ENCODE measurements around the gene LRFN5.

LRFN5 gene

DNA sequence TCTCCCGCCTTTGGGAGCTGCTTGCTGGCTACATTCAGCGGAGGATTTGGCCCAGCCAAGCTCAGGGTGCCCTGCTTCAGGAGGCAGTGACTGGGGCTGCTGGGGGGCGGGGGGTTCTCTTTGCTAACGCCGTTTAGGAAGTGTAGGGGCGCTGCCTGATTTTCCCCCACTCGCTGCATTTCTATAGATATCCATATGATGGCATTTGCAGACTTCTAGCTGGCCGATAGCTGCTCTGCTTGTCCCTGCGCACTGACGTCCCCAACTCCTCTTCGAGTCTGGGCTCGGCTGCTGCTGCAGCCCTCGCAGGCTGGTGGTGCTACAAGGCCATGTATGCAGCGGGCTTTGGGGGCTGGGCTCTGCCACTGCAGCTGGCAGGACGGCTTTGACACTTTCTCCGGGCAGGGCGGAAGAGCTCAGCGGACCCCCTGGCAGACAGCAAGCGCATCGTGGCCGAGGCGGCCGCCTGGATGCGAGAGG lies 3.1 kb downstream of the LRFN5 start:
- TF ChIP-seq, protein P1, sequence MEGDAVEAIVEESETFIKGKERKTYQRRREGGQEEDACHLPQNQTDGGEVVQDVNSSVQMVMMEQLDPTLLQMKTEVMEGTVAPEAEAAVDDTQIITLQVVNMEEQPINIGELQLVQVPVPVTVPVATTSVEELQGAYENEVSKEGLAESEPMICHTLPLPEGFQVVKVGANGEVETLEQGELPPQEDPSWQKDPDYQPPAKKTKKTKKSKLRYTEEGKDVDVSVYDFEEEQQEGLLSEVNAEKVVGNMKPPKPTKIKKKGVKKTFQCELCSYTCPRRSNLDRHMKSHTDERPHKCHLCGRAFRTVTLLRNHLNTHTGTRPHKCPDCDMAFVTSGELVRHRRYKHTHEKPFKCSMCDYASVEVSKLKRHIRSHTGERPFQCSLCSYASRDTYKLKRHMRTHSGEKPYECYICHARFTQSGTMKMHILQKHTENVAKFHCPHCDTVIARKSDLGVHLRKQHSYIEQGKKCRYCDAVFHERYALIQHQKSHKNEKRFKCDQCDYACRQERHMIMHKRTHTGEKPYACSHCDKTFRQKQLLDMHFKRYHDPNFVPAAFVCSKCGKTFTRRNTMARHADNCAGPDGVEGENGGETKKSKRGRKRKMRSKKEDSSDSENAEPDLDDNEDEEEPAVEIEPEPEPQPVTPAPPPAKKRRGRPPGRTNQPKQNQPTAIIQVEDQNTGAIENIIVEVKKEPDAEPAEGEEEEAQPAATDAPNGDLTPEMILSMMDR (conservative IDR thresholded peaks at IDR 0.05) = no peak
- no peak overlapping the region for H3K27ac ChIP-seq

DNA sequence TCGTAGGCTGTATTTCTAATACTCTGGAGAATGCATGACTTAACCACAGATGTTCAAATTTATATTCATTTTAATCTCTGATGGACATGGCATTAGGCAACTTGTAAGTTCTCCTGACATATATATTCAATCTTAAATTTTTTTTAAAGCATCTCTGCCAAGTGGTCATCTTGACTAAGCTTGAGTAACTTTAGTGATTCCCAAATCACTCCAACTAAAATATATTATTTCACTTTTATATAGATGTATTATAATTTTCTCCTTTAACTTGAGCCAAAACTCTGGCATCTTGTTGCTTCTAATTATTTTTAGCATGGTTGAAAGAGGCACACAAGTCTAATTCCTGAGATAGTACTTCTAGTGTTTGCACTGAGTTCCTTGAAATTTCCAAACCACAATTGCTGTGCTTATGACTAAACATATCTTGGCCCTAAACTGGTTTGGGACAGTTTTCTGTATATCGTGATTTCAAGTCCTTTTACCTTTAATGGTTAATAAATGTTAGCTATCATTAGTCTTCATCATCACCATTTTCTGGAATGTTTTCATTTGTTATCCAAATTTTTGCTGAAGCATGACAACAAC lies 8.4 kb downstream of the LRFN5 start:
- TF ChIP-seq, protein P1 (conservative IDR thresholded peaks at IDR 0.05) = no peak
- H3K27ac ChIP-seq = no peak overlapping the region

DNA sequence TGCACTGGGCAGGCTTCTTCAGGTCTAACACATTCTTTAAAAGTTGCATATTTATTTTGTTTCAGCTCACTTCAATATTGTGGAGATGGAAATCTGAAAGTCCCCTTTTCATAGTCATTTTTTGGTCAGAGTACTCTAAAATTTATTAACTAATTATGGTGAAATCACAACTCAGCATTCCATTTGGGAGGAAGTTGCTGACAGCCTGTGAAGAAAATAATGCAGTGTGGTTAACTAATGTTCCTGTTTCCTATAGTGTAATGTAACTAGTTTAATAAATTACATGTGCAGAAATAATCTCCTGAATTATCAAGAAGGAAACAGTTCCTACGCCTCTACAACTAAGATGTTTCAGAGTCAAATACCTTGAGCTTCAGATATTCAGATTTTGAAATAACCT lies 17.1 kb downstream of the LRFN5 start:
- no peak overlapping the region for H3K27ac ChIP-seq

DNA sequence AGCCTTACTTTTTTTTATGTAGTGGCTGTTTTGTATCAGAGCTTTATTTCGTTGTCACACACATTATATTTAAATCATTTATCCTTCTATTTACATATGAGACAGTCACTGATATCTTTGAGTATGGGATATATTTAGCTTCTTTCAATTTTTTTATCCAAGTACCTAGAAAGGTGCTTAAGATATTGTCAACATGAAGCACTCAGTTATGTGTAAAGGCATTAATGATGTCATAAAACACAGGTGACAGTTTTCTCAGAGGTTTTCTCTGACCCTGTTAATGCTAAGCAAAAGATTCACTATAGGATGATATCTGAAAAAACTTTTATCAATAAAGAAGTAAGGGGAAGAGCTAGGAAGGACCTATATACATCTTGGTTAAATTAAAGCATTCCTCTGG lies 23.2 kb downstream of the LRFN5 start:
- TF ChIP-seq, protein P1 (conservative IDR thresholded peaks at IDR 0.05) = no peak

More for the DNA sequence above, 17.1 kb downstream of the LRFN5 start:
- TF ChIP-seq, protein P1 (conservative IDR thresholded peaks at IDR 0.05) = no peak

DNA sequence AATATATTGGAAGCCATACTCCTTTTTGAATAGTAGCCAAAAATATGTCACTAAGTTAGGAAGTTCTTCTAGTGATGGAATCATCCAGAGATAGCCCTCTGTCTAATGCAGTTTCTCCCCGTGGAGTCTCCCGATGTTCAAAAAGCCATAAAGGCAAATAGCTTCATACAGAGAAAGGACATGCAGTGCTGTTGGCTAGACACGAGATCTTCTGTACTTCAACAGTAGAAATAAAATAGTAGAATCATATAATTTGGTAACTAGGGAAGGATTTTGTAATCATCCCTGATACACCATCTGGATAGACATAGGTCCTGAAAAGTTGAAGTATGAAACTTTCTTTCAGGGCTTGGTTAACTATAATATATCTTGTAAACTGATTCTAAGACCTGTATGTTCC lies 27.6 kb downstream of the LRFN5 start:
- H3K27ac ChIP-seq = no peak overlapping the region
- TF ChIP-seq, protein P1 (conservative IDR thresholded peaks at IDR 0.05) = no peak

More for the DNA sequence above, 23.2 kb downstream of the LRFN5 start:
- H3K27ac ChIP-seq = no peak overlapping the region

DNA sequence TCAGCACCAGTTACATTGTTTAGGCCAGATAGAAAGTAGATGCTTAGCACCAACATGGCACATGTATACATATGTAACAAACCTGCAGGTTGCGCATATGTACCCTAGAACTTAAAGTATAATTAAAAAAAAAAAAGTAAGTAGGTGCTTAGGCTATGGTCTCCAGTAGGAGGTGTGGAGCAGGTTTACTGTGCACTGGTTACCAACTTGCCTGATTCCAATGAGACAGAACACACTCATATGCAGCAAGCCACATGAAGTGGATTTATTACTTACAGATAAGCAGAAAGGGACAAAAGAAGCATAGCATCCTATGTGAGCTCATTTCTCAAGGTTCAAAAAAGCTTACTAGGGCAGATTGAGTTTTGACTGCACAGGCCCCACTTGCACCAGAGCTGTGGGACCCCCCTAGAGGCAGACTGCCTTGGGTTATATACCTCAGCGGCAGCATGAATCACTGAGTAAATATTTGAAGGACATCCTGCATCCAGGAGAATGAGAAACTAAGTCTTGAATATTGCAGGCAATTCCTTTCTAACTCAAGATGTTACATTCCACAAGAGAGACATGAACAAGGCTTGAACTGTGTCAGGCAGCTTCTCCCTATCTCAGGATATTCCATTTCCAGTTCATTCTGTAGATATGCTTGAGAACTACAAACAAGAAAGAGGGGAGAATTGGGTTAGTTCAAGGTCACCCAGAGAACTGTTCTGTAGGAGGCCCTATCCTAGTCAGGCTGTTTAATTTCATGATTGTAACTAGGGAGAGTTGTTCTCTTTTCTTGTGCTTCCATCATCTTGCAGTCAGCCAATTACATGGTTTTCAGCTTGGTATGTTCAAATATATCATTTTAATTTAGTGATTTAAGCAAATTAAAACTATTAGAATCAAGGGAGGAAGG lies 30.1 kb downstream of the LRFN5 start:
- TF ChIP-seq, protein P1 (conservative IDR thresholded peaks at IDR 0.05) = no peak
- H3K27ac ChIP-seq = no peak overlapping the region

DNA sequence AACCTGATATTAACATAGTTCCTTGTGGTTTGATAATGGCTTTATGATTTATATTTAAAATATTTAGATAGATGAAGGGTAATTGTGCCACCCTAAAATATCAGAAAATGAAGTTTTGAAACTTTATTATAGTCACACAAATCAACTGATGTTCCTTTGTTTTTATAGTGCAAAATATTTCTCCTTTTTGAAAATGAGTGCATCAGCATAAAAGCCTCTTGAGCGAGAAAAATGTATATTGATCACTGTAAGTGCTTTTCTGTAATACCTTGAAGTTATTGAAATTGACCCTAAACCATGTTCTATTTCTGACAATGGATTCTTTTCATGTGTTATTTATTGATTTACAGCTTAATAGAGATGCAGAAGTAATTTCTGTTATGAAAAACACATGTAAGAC lies 35.0 kb downstream of the LRFN5 start:
- H3K27ac ChIP-seq = no peak overlapping the region
- TF ChIP-seq, protein P1 (conservative IDR thresholded peaks at IDR 0.05) = no peak

Measured in VCaP (cell line).